ENCODE results near the gene AKNA.

The AKNA gene

GRCh38 chr9:114387680-114388356 lies at the start of gene AKNA:
Gene AKNA, minus strand, starts transcription at chr9:114387982. Its CDS starts 6,649 bp downstream, at chr9:114381333.
- no peak for DNase-seq

GRCh38 chr9:114437401-114437893 lies 49.7 kb upstream of the AKNA start:
- DNase-seq: no peak

- peak; percentile 14 for DNase-seq
Measured at GRCh38 chr9:114434878-114435311, 47.1 kb upstream of the AKNA start.

GRCh38 chr9:114433720-114434255 lies 46.0 kb upstream of the AKNA start:
- DNase-seq: no peak

- no peak for DNase-seq
Measured at GRCh38 chr9:114433086-114433485, 45.3 kb upstream of the AKNA start.

- DNase-seq: no peak
Measured at GRCh38 chr9:114432323-114433067, 44.7 kb upstream of the AKNA start.

- DNase-seq: no peak
Measured at GRCh38 chr9:114431770-114432169, 44.0 kb upstream of the AKNA start.

- DNase-seq: no peak
Measured at GRCh38 chr9:114431003-114431402, 43.2 kb upstream of the AKNA start.

GRCh38 chr9:114430457-114430856 lies 42.7 kb upstream of the AKNA start:
- no peak for DNase-seq

- no peak for DNase-seq
Measured at GRCh38 chr9:114429488-114429887, 41.7 kb upstream of the AKNA start.

- no peak for DNase-seq
Measured at GRCh38 chr9:114428466-114428865, 40.7 kb upstream of the AKNA start.

- DNase-seq: no peak
Measured at GRCh38 chr9:114427644-114428043, 39.9 kb upstream of the AKNA start.

GRCh38 chr9:114426046-114426948 lies 38.5 kb upstream of the AKNA start:
- DNase-seq: no peak

GRCh38 chr9:114425126-114425525 lies 37.3 kb upstream of the AKNA start:
- no peak for DNase-seq

GRCh38 chr9:114424126-114424525 lies 36.3 kb upstream of the AKNA start:
- no peak for DNase-seq

- no peak for DNase-seq
Measured at GRCh38 chr9:114423181-114423580, 35.4 kb upstream of the AKNA start.

- no peak for DNase-seq
Measured at GRCh38 chr9:114421147-114421546, 33.4 kb upstream of the AKNA start.

- no peak for DNase-seq
Measured at GRCh38 chr9:114419796-114420195, 32.0 kb upstream of the AKNA start.

GRCh38 chr9:114418053-114418452 lies 30.3 kb upstream of the AKNA start:
- DNase-seq: no peak

- no peak for DNase-seq
Measured at GRCh38 chr9:114417511-114417910, 29.7 kb upstream of the AKNA start.

GRCh38 chr9:114416906-114417305 lies 29.1 kb upstream of the AKNA start:
- DNase-seq: no peak

GRCh38 chr9:114416290-114416689 lies 28.5 kb upstream of the AKNA start:
- peak; percentile 90 for DNase-seq

- no peak for DNase-seq
Measured at GRCh38 chr9:114414346-114414745, 26.6 kb upstream of the AKNA start.
